ENCODE measurements around the gene CAB39.

DNA sequence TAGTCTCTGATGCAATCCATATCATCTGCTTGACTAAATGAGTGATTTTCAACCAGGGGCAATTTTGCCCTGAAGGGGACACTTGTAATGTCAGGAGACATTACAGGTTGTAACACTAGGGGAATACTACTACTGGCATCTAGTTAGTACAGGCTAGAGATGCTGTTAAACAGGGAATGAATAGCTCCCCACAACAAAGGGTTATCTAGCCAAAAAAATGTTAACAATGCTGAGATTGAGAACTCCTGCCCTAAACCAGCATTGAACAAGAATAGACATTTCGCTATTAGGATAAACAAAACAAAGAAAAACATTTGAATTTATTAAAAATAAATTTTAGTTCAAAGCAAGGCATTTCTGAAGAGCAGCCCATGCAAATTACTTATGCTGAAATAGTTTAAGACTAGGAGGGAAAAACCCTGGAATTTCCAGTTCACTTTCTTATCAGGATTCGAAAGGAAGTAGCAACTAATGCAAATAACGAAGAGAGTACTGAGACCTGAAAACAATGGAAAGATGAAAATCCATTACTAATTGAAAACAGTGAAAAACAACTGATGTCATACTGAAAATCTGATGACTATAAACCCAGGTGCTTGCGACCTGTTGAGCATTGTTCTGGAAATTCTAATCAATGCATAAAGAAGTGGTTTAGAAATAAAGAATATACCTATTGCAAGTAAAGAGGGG lies 53.1 kb downstream of the CAB39 start:
- TF ChIP-seq CTCF (conservative IDR thresholded peaks at IDR 0.05 in 1 of 2, IDR thresholded peaks at IDR 0.05 in 1 of 2; ENCODE audit: low read depth in 1 of 2, low read length in 2 of 2) (no peak), EZH2 (IDR thresholded peaks at IDR 0.05; ENCODE audit: low read length, missing control alignments) (no peak)

Data from fibroblast of lung (primary cell).